GM12892 (cell line): ENCODE measurements around the gene KLK1.
"Not testable (repeated sequence)": the region's sequence is repeated elsewhere in the genome, so short reads cannot be mapped to it uniquely, and the experiment has no call there.

Experiments used
- POLR2A ChIP-seq: IDR thresholded peaks from 2 replicates; pipeline ENCODE4 v1.6.1; 2011; ENCODE audit warnings: low read depth, low read length, control low read depth
- POLR2AphosphoS5 ChIP-seq: IDR thresholded peaks from 2 replicates; pipeline ENCODE4 v1.6.1; 2011; ENCODE audit warnings: low read depth, low read length, control low read depth
- TAF1 ChIP-seq: IDR thresholded peaks from 2 replicates; pipeline ENCODE4 v1.6.1; 2011; ENCODE audit warnings: low read depth, mild to moderate bottlenecking, control low read depth, low read length, borderline replicate concordance

- not testable (repeated sequence) for TF ChIP-seq TAF1, POLR2A, POLR2AphosphoS5
These were observed 11.9 kb downstream of the KLK1 start for GRCh38 chr19:50811622-50812238.
